Mucosa of stomach (tissue), 1 donor: Measurements from ENCODE around the gene PLRG1.

Experiments
- H3K27me3 ChIP-seq: one replicate; pipeline ENCODE4 v1.7.0; 2013; ENCODE audit warnings: mild to moderate bottlenecking, low read length; ENCODE audit not compliant: control insufficient read depth, insufficient read depth
- H3K36me3 ChIP-seq: one replicate; pipeline ENCODE4 v1.7.0; 2013; ENCODE audit warnings: low read length; ENCODE audit not compliant: control insufficient read depth, insufficient read depth
- H3K4me1 ChIP-seq: one replicate; pipeline ENCODE4 v1.7.0; 2013; ENCODE audit warnings: mild to moderate bottlenecking, low read length; ENCODE audit not compliant: control insufficient read depth, insufficient read depth
- H3K4me3 ChIP-seq: one replicate; pipeline ENCODE4 v1.7.0; 2013; ENCODE audit warnings: low read length
- H3K9ac ChIP-seq: one replicate; pipeline ENCODE4 v1.7.0; 2013; ENCODE audit warnings: mild to moderate bottlenecking, low read length, moderate library complexity
- H3K9me3 ChIP-seq: one replicate; pipeline ENCODE4 v1.7.0; 2013; ENCODE audit warnings: mild to moderate bottlenecking, low read length, moderate library complexity; ENCODE audit not compliant: control insufficient read depth
- donor health status: Pancreatic carcinoma.

Gene PLRG1

GRCh38 chr4:154569028-154569427 is 18.8 kb upstream of the PLRG1 start:
- Histone ChIP-seq H3K36me3 (no peaks in the 10 kb centered on the region), H3K4me3 (no peak overlapping the region), H3K9ac (no peak overlapping the region), H3K9me3 (no peaks in the 10 kb centered on the region), H3K27me3 (no peaks in the 10 kb centered on the region), H3K4me1 (no peaks in the 10 kb centered on the region)

- H3K4me1 ChIP-seq, result no peaks in the 10 kb centered on the region
- no peak overlapping the region for H3K9ac ChIP-seq
- H3K9me3 ChIP-seq, result no peaks in the 10 kb centered on the region
- H3K27me3 ChIP-seq, result no peaks in the 10 kb centered on the region
- H3K4me3 ChIP-seq, result no peak overlapping the region
- H3K36me3 ChIP-seq, result no peaks in the 10 kb centered on the region
Observed at GRCh38 chr4:154566639-154567204, 16.5 kb upstream of the PLRG1 start.

DNA sequence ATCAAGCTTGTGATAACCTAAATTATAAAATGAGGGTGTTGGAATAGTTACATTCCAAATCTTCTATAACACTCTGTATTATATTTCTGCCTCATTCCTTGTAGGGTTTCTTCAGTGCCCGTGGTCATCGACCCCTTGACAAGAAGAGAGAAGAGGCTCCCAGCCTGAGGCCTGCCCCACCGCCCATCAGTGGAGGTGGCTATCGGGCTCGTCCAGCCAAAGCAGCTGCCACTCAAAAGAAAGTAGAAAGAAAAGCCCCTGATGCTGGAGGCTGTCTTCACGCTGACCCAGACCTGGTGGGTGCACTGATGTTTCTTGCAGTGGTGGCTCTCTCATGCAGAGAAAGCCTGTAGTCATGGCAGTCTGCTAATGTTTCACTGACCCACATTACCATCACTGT is 15.5 kb upstream of the PLRG1 start:
- no peaks in the 10 kb centered on the region for H3K27me3 ChIP-seq

DNA sequence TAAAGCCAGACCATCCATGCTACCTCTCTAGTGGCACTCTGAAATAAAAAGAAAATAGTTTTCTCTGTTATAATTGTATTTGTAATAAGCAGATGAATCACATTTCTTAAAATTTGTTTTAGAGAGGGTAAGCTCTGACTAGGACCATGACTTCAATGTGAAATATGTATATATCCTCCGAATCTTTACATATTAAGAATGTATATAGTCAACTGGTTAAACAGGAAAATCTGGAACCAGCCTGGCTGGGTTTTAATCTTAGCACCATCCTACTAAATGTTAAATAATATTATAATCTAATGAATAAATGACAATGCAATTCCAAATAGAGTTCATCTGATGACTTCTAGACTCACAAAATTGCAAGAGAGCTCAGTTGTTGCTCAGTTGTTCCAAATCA is 14.1 kb upstream of the PLRG1 start:
- Histone ChIP-seq H3K4me3 (no peak overlapping the region), H3K36me3 (no peaks in the 10 kb centered on the region), H3K9me3 (no peaks in the 10 kb centered on the region), H3K9ac (no peak overlapping the region), H3K27me3 (no peaks in the 10 kb centered on the region), H3K4me1 (no peaks in the 10 kb centered on the region)

More for the DNA sequence above, 15.5 kb upstream of the PLRG1 start:
- Histone ChIP-seq H3K9ac (no peak overlapping the region), H3K9me3 (no peaks in the 10 kb centered on the region), H3K4me1 (no peaks in the 10 kb centered on the region), H3K36me3 (no peaks in the 10 kb centered on the region), H3K4me3 (no peak overlapping the region)

GRCh38 chr4:154562697-154563254 is 12.6 kb upstream of the PLRG1 start, which contains the start of gene FGB:
Gene FGB (plus strand): TSS chr4:154563011. CDS start chr4:154563019, 8 bp downstream.
- no peak within 1 kb of the TSS for H3K9ac ChIP-seq
- H3K27me3 ChIP-seq, result no peaks in the 10 kb centered on the region
- no peak within 1 kb of the TSS for H3K4me3 ChIP-seq
- H3K4me1 ChIP-seq, result no peaks in the 10 kb centered on the region
- no peaks in the 10 kb centered on the region for H3K36me3 ChIP-seq
- H3K9me3 ChIP-seq, result no peaks in the 10 kb centered on the region

DNA sequence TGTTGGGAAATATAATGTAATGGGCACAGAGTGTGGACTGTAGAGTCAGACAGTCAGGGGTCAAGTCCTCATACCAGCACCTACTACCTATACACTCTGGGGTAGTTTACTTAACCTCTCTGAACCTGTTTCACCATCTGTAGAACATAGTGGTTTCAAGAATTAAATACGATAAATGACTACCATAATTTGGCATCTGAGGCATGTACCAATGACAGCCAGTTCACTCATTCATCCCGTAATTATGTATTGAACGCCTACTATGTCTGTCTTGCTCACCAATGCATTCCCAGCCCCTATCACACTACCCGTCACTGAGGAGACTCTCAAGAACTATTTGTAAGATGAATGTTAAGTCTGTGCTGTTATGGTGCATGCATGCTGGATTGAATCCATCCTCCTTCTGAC is 10.6 kb upstream of the PLRG1 start:
- H3K9me3 ChIP-seq, result no peaks in the 10 kb centered on the region
- H3K4me3 ChIP-seq, result no peak overlapping the region
- no peak overlapping the region for H3K9ac ChIP-seq
- H3K4me1 ChIP-seq, result no peaks in the 10 kb centered on the region
- H3K27me3 ChIP-seq, result no peaks in the 10 kb centered on the region
- H3K36me3 ChIP-seq, result no peaks in the 10 kb centered on the region

GRCh38 chr4:154560419-154560801 is 10.2 kb upstream of the PLRG1 start:
- H3K9ac ChIP-seq, result no peak overlapping the region
- H3K9me3 ChIP-seq, result no peaks in the 10 kb centered on the region
- no peaks in the 10 kb centered on the region for H3K27me3 ChIP-seq
- H3K4me1 ChIP-seq, result no peaks in the 10 kb centered on the region
- no peak overlapping the region for H3K4me3 ChIP-seq
- no peaks in the 10 kb centered on the region for H3K36me3 ChIP-seq

- Histone ChIP-seq H3K9me3 (no peaks in the 10 kb centered on the region), H3K27me3 (no peaks in the 10 kb centered on the region), H3K4me3 (no peak overlapping the region), H3K4me1 (no peaks in the 10 kb centered on the region), H3K9ac (no peak overlapping the region), H3K36me3 (no peaks in the 10 kb centered on the region)
Observed at GRCh38 chr4:154559494-154560418, 9.6 kb upstream of the PLRG1 start.

DNA sequence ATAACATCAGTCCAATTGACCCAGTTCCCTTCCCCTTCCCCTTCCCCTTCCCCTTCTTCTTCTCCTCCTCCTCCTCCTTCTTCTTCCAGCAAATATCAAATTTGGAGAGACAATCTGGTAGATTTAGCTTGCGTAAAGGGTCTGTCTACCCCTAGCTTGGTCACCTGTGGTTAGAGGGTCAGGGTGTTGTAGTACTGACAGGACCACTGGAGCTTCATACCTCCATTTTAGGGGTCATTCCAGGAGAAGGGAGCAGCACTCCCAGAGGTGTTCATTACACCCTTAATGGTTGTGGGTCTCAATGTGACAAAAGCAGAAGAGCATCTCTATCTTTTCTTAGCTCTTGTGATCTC is 8.9 kb upstream of the PLRG1 start:
- H3K27me3 ChIP-seq, result no peaks in the 10 kb centered on the region
- no peak overlapping the region for H3K4me3 ChIP-seq
- H3K9ac ChIP-seq, result no peak overlapping the region

GRCh38 chr4:154551872-154552686 is 1.9 kb upstream of the PLRG1 start:
- Histone ChIP-seq H3K4me1 (peaks cover 6% of the 10 kb centered on the region), H3K4me3 (no peak overlapping the region), H3K9me3 (no peaks in the 10 kb centered on the region), H3K9ac (no peak overlapping the region), H3K36me3 (no peaks in the 10 kb centered on the region), H3K27me3 (no peaks in the 10 kb centered on the region)

More for the DNA sequence above, 8.9 kb upstream of the PLRG1 start:
- Histone ChIP-seq H3K36me3 (no peaks in the 10 kb centered on the region), H3K4me1 (no peaks in the 10 kb centered on the region), H3K9me3 (no peaks in the 10 kb centered on the region)

DNA sequence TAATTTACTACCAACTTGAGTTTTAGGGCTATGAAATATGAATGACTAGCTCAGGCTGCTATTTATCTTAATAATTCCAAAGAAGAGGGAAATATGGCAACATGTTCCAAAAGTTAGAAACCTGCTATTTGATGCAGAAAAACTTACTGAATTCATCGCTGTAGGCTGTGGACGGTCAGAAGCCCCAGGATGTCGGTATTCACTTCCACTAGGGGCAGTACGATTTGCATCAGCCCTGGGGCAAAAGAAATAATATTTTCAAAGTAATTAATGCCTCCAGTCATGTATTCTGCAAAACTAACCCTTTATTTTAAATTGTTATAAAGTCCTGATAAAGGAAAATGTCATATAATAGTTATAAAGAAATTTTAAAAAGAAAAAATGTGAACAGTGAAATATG is 4.5 kb downstream of the PLRG1 start:
- no peak overlapping the region for H3K4me3 ChIP-seq
- H3K9ac ChIP-seq, result no peak overlapping the region
- H3K4me1 ChIP-seq, result peaks cover 6% of the 10 kb centered on the region
- H3K27me3 ChIP-seq, result no peaks in the 10 kb centered on the region
- no peaks in the 10 kb centered on the region for H3K9me3 ChIP-seq
- H3K36me3 ChIP-seq, result no peaks in the 10 kb centered on the region
